ENCODE results near the gene VPS33A. TPM values are rescaled to one million over a fixed set of nuclear protein-coding genes. Genes with fewer than 3 reads are reported as not detected.
A peak's percentile ranks its signal among the peaks of the same experiment; 100 is the strongest.

The VPS33A gene
- total RNA-seq (10 to 100 TPM; 11.9 to 15.7 (median 13.1) TPM), polyA plus RNA-seq (10 to 100 TPM in 1 of 2 donors, 1 to 10 TPM in 1; 9.4 to 22.5 TPM)
- long read RNA-seq, donor 1, full-length matches to known transcripts, result 62 of 79 reads
- long read RNA-seq, donor 1, partial matches to known transcripts, result 5 of 79 reads
- long read RNA-seq, donor 1, other reads (novel, unspliced or antisense), result 12 of 79 reads
- long read RNA-seq, donor 2, full-length matches to known transcripts, result 13 of 13 reads
- long read RNA-seq, donor 2, partial matches to known transcripts, result 0 of 13 reads
- long read RNA-seq, donor 2, other reads (novel, unspliced or antisense), result 0 of 13 reads
- long read RNA-seq, donor 3, full-length matches to known transcripts, result 28 of 29 reads
- long read RNA-seq, donor 3, partial matches to known transcripts, result 1 of 29 reads
- long read RNA-seq, donor 3, other reads (novel, unspliced or antisense), result 0 of 29 reads

DNA sequence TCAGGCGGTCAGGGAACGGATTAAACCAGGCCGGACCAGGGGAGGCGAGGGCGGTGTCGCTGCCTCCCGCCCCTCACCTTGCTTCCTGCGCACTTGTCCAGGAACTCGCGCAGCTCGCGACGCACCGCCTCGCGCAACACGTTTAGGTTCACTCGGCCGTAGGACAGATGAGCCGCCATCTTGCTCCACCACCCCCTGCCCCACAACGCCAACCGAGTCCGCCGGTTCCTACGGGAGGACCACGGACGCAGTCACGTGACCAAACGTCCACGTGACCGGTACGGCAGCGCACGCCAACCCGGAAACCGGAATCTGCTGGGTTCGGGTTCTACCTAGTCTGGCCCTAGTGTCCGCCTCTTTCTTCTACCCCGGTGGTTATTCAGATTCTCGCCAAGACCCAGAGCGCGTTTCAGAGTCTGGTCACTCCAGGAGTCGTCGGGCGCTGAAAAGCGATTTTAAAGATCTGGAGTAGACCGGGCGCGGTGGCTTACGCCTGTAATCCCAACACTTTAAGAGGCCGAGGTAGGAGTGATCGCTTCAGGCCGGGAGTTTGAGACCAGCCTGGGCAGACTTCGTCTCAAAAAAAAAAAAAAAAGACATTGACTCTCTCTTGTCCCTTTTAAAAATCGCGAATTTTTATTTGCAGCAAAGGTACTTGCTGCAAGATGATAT lies at the start of gene VPS33A:
TSS of gene VPS33A (minus strand) at position 265 of the 672 bp plus-strand sequence. CDS start at position 179, 86 bp downstream.
- H3K4me1 ChIP-seq (ENCODE audit: insufficient read depth), result no peaks in the 10 kb centered on the region
- no peak for TF ChIP-seq EP300 (IDR thresholded peaks at IDR 0.05)
- peak; percentile 61 for TF ChIP-seq POLR2A (IDR thresholded peaks at IDR 0.05)
- peak; percentile 96 to 98 (median 97) for DNase-seq
- H3K27ac ChIP-seq, result peak within 1 kb of the TSS; percentile 49 to 73
- no peaks in the 10 kb centered on the region for H3K36me3 ChIP-seq
- H3K9me3 ChIP-seq, result no peaks in the 10 kb centered on the region
- 0% methylated on average over 39 to 56 of the region's 56 CpGs for WGBS, 3 donors
- intact Hi-C loops (cut with DNase I), result no loop called here
- no peaks in the 10 kb centered on the region for H3K27me3 ChIP-seq
- peak within 1 kb of the TSS; percentile 89 for H3K4me3 ChIP-seq

DNA sequence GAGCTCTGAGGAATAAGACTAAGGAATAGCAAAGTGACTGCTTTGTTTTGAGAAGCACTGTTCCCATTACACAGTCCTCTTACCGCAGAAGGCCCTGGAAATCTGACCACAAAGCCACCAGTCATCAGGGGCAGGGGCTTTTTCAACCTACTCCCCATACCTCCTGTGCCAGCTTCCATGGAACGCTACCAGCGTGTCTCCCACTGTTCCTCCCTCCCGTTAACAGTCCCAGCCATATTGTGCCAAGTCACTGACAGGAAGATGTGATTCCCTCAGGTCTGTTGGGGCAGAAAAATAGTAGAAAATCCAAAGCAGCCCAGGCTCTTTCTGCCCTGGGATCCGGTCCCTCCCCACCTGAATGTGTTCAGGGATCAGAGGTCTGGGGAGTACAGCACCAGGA lies 46.6 kb upstream of the VPS33A start:
- no peak overlapping the region for H3K4me3 ChIP-seq
- H3K36me3 ChIP-seq, result no peaks in the 10 kb centered on the region
- no peaks in the 10 kb centered on the region for H3K27me3 ChIP-seq
- TF ChIP-seq EP300 (IDR thresholded peaks at IDR 0.05), result no peak
- TF ChIP-seq POLR2A (IDR thresholded peaks at IDR 0.05), result no peak
- intact Hi-C loops (cut with DNase I), result no loop called here
- WGBS, 3 donors, result 93 to 95% (median 94%) methylated on average over 5 of the region's 5 CpGs
- no peaks in the 10 kb centered on the region for H3K4me1 ChIP-seq (ENCODE audit: insufficient read depth)
- no peaks in the 10 kb centered on the region for H3K9me3 ChIP-seq
- no peak overlapping the region for H3K27ac ChIP-seq
- DNase-seq, result no peak

DNA sequence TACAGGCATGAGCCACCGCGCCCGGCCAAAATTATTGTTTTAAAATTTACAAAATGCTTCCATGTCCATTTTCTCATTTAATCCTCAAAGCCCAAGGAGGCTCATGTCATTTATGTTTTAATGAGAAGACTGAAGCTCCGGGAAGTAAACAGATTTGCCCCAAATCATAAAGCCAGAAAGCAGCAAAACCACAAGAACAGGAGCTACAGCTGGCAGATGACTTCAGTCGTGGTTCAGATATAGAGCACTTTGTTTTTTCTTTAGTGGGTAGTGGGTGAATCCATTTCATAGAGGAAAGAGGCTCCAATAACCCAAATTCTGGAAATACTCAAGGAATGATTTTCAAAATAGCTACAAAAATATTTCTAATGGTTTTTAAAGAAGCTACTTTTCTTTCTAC lies 45.4 kb upstream of the VPS33A start:
- no peaks in the 10 kb centered on the region for H3K36me3 ChIP-seq
- H3K27me3 ChIP-seq, result no peaks in the 10 kb centered on the region
- intact Hi-C loops (cut with DNase I), result no loop called here
- WGBS, 3 donors, result 85 to 88% (median 87%) methylated on average over 5 of the region's 5 CpGs
- H3K4me3 ChIP-seq, result no peak overlapping the region
- H3K9me3 ChIP-seq, result no peaks in the 10 kb centered on the region
- no peak for TF ChIP-seq POLR2A (IDR thresholded peaks at IDR 0.05)
- TF ChIP-seq, protein P1, sequence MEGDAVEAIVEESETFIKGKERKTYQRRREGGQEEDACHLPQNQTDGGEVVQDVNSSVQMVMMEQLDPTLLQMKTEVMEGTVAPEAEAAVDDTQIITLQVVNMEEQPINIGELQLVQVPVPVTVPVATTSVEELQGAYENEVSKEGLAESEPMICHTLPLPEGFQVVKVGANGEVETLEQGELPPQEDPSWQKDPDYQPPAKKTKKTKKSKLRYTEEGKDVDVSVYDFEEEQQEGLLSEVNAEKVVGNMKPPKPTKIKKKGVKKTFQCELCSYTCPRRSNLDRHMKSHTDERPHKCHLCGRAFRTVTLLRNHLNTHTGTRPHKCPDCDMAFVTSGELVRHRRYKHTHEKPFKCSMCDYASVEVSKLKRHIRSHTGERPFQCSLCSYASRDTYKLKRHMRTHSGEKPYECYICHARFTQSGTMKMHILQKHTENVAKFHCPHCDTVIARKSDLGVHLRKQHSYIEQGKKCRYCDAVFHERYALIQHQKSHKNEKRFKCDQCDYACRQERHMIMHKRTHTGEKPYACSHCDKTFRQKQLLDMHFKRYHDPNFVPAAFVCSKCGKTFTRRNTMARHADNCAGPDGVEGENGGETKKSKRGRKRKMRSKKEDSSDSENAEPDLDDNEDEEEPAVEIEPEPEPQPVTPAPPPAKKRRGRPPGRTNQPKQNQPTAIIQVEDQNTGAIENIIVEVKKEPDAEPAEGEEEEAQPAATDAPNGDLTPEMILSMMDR (IDR thresholded peaks at IDR 0.05), result no peak
- TF ChIP-seq EP300 (IDR thresholded peaks at IDR 0.05), result no peak
- no peak overlapping the region for H3K27ac ChIP-seq
- DNase-seq, result no peak
- no peaks in the 10 kb centered on the region for H3K4me1 ChIP-seq (ENCODE audit: insufficient read depth)

DNA sequence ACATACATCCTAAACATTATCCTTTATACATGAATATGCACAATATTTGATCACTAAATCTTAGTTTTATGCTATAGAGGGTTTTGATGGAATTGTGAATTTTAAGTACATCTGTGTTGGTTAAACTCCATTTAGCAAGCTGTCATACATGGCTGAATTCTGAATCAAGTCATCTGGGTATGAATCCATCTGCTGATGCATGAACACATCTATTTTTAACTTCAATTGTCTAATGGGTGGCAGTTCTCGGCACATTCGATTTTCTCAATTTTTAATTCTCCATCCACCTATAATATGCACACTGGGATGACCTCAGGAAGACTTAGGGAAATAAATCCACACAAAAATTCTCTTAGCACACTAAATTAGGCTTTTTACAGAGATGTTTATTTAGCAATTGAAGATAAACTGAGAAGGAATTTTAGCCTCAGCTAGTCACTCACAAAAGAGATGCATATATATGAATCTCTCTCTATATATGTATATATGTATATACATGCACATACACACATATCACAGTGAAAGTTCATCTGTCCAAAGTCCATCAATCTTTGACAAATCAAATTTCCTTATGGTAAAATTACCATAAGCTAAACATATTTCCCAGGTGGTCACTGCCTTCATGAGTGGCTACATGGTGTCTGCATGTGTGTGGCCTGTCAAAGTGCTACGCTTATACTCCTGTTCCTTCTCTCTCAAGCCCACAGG lies 44.5 kb upstream of the VPS33A start:
- no peak overlapping the region for H3K4me3 ChIP-seq
- H3K36me3 ChIP-seq, result no peaks in the 10 kb centered on the region
- no peaks in the 10 kb centered on the region for H3K9me3 ChIP-seq
- no peak for DNase-seq
- no peaks in the 10 kb centered on the region for H3K27me3 ChIP-seq
- no peaks in the 10 kb centered on the region for H3K4me1 ChIP-seq (ENCODE audit: insufficient read depth)
- H3K27ac ChIP-seq, result no peak overlapping the region
- TF ChIP-seq EP300 (IDR thresholded peaks at IDR 0.05) (no peak), POLR2A (IDR thresholded peaks at IDR 0.05) (no peak)
- TF ChIP-seq, protein P1 (IDR thresholded peaks at IDR 0.05), result no peak
- 85 to 90% (median 86%) methylated on average over 3 of the region's 3 CpGs for WGBS, 3 donors
- intact Hi-C loops (cut with DNase I), result no loop called here

DNA sequence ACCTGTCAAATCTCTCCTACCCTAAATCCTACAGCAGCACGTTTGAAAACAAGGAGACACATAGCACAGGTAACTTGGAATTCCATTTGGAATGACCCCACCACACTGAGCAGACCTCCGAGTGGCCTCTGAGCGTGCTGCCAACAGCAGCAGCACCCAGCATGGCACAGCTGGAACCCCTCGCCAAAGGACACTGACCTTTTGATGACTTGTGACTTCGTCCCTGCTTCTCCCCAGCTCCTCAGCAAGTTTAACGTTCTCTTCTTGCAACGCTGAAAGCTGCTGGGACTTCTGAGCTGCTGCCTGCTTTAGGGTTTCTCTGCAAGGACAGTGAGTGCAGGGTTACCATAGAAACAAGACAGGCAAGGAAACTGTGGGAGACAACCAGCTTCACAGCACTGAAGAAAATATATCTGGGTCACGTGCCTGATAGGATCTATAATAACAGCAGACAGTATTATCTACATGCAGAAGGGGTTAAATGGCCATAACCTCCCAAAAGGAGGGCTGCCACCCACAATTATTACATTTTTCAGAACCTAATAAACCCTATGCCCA lies 43.3 kb upstream of the VPS33A start:
- 71 to 73% (median 71%) methylated on average over 8 of the region's 8 CpGs for WGBS, 3 donors
- H3K4me1 ChIP-seq (ENCODE audit: insufficient read depth), result no peaks in the 10 kb centered on the region
- no peak for DNase-seq
- H3K9me3 ChIP-seq, result no peaks in the 10 kb centered on the region
- H3K36me3 ChIP-seq, result no peaks in the 10 kb centered on the region
- intact Hi-C loops (cut with DNase I), result no loop called here
- TF ChIP-seq EP300 (IDR thresholded peaks at IDR 0.05), result no peak
- TF ChIP-seq, protein P1 (IDR thresholded peaks at IDR 0.05), result no peak
- no peak for TF ChIP-seq POLR2A (IDR thresholded peaks at IDR 0.05)
- no peak overlapping the region for H3K27ac ChIP-seq
- H3K4me3 ChIP-seq, result no peak overlapping the region
- no peaks in the 10 kb centered on the region for H3K27me3 ChIP-seq
